K562 (cell line): ENCODE measurements around the gene CYP4F12. TPM values are rescaled to one million over a fixed set of nuclear protein-coding genes. Genes with fewer than 3 reads are reported as not detected.

Experiments used
- ATAC-seq: fragments of 200-7000 bp; cut with Tn5 transposase; 3 replicates; pipeline ENCODE4 v1.9.1; 2020; ENCODE audit warnings: moderate library complexity
- Bru-seq: library from RNA; stranded (reverse); fragments of 400-500 nt; gene quantifications from one replicate; lab custom pipeline; 2021; lab: Mats Ljungman, UMichigan
- BruChase-seq, 2 experiments: library from RNA; stranded (reverse); fragments of 400-500 nt; gene quantifications; one replicate each; lab custom pipeline; 2021; lab: Mats Ljungman, UMichigan
- BruUV-seq: library from RNA; stranded (reverse); fragments of 400-500 nt; replicated peaks from 2 replicates; lab custom pipeline; 2021; lab: Mats Ljungman, UMichigan
- CTCF ChIA-PET: fragments of 300-600 bp; formaldehyde crosslinking; extraction: SDS; loops from one replicate; lab custom pipeline; 2021; ENCODE audit warnings: low intra/inter-chr PET ratio; lab: Yijun Ruan, JAX
- POLR2A ChIA-PET: fragments of 300-600, 350-650 bp; sonication (Branson Sonifier 250); formaldehyde crosslinking; extraction: SDS; loops from one replicate; lab custom pipeline; 2021; ENCODE audit warnings: antibody characterized with exemption, inconsistent platforms; lab: Yijun Ruan, JAX
- DNase-seq, 4 experiments: peaks; one replicate each; pipeline versions ENCODE4 v3.0.0 to v3.0.0-alpha.2; 2011 to 2018; ENCODE audit warnings: low spot score in 3 of 4, mixed read lengths in 3 of 4; ENCODE audit errors: extremely low read depth in 1 of 4
- FAIRE-seq: peaks from 2 replicates; lab custom pipeline; 2011; peaks lifted over from hg19 to GRCh38; lab: Jason Lieb, UNC
- H2AFZ ChIP-seq: 2 replicates; pipeline ENCODE4 v1.6.0; 2011; ENCODE audit warnings: low read depth, low read length, control low read depth, inconsistent platforms
- H3K27ac ChIP-seq: fragments of 200-600 bp; 3 replicates; pipeline ENCODE4 v1.8.0; 2011; ENCODE audit warnings: low read depth, mild to moderate bottlenecking, control low read depth, inconsistent platforms, low read length, moderate library complexity, mixed read lengths; ENCODE audit errors: extremely low read depth
- H3K27me3 ChIP-seq, 2 experiments: fragments of 300-600 bp in 1 of 2; 2 replicates in 1 of 2; 3 replicates in 1 of 2; pipeline versions ENCODE4 v1.6.0 to v1.8.0; 2011; ENCODE audit warnings: inconsistent platforms in 2 of 2, low read length in 2 of 2, mild to moderate bottlenecking in 1 of 2, mixed read lengths in 1 of 2, moderate library complexity in 1 of 2; ENCODE audit not compliant: control insufficient read depth in 2 of 2, insufficient read depth in 2 of 2
- H3K36me3 ChIP-seq: fragments of 300-600 bp; 3 replicates; pipeline ENCODE4 v1.8.0; 2011; ENCODE audit warnings: mild to moderate bottlenecking, low read length, inconsistent platforms; ENCODE audit not compliant: control insufficient read depth, insufficient read depth
- H3K4me1 ChIP-seq, 2 experiments: fragments of 200-600 bp in 1 of 2; replicated peaks in 1 of 2; 2 replicates in 1 of 2; 3 replicates in 1 of 2; pipeline versions ENCODE4 v1.5.1 to v1.8.0; 2011; ENCODE audit warnings: inconsistent platforms in 2 of 2, low read length in 2 of 2, mild to moderate bottlenecking in 1 of 2, mixed read lengths in 1 of 2, moderate library complexity in 1 of 2; ENCODE audit not compliant: control insufficient read depth in 2 of 2, insufficient read depth in 2 of 2
- H3K4me2 ChIP-seq: 2 replicates; pipeline ENCODE4 v1.6.1; 2011; ENCODE audit warnings: low read length, control low read depth, inconsistent platforms, mixed read lengths; ENCODE audit not compliant: insufficient read depth
- H3K4me3 ChIP-seq: fragments of 200-600 bp; sonication (generic), shearing (Covaris generic); 2 replicates; pipeline ENCODE4 v1.5.1; 2016; ENCODE audit warnings: control low read depth, inconsistent platforms
- H3K79me2 ChIP-seq: fragments of 200-600 bp; 3 replicates; pipeline ENCODE4 v1.8.0; 2011; ENCODE audit warnings: low read length, inconsistent platforms; ENCODE audit not compliant: control insufficient read depth, insufficient read depth
- H3K9ac ChIP-seq, 2 experiments: 2 replicates each; pipeline versions ENCODE4 v1.6.0 to v1.6.1; 2011; ENCODE audit warnings: low read depth in 2 of 2, low read length in 2 of 2, control low read depth in 1 of 2, inconsistent platforms in 1 of 2, mild to moderate bottlenecking in 1 of 2, mixed read lengths in 1 of 2; ENCODE audit not compliant: insufficient read depth in 1 of 2
- H3K9me1 ChIP-seq: one replicate; pipeline ENCODE4 v1.6.0; 2011; ENCODE audit warnings: inconsistent platforms, mild to moderate bottlenecking, low read length, moderate library complexity; ENCODE audit not compliant: control insufficient read depth, insufficient read depth
- H3K9me3 ChIP-seq: replicated peaks from 2 replicates; pipeline ENCODE4 v1.5.1; 2011; ENCODE audit warnings: low read depth, low read length, inconsistent platforms; ENCODE audit not compliant: control insufficient read depth, insufficient read depth
- H4K20me1 ChIP-seq: replicated peaks from 2 replicates; pipeline ENCODE4 v1.6.1; 2011; ENCODE audit warnings: low read length, inconsistent platforms, mixed read lengths; ENCODE audit not compliant: control insufficient read depth, insufficient read depth
- DDX20 ChIP-seq: fragments of 450-650 bp; IDR thresholded peaks from 2 replicates; pipeline ENCODE4 v1.6.1; 2016; ENCODE audit warnings: missing genetic modification characterization, low read depth, mild to moderate bottlenecking, missing compliant biosample characterization, moderate library complexity
- MCM7 ChIP-seq, 2 experiments: fragments of 450-650 bp; IDR thresholded peaks; 2 replicates each; pipeline ENCODE4 v1.6.1; 2016 to 2018
- NFIC ChIP-seq: fragments of 450-650 bp; IDR thresholded peaks from 2 replicates; pipeline ENCODE4 v1.6.1; 2017; ENCODE audit warnings: mild to moderate bottlenecking, inconsistent platforms
- NFYB ChIP-seq: IDR thresholded peaks from 2 replicates; pipeline ENCODE4 v1.6.1; 2011; ENCODE audit warnings: mild to moderate bottlenecking, moderate library complexity; ENCODE audit not compliant: insufficient read length; ENCODE audit errors: extremely low read depth
- TOE1 ChIP-seq, 2 experiments: fragments of 450-650 bp in 1 of 2; sonication (generic) in 1 of 2; formaldehyde crosslinking in 1 of 2; IDR thresholded peaks; 2 replicates each; pipeline versions ENCODE4 v1.7.1 to v1.8.0; 2016 to 2022; ENCODE audit warnings: borderline replicate concordance in 2 of 2, mild to moderate bottlenecking in 2 of 2, antibody characterized with exemption in 1 of 2, inconsistent platforms in 1 of 2, low read depth in 1 of 2, missing genetic modification reagents in 1 of 2, moderate library complexity in 1 of 2
- ZKSCAN1 ChIP-seq: fragments of 150-350 bp; IDR thresholded peaks from 2 replicates; pipeline ENCODE4 v1.6.1; 2016; ENCODE audit warnings: low read depth, low read length
- WGBS: fragments of 100-300 bp; shearing (Covaris generic); methylation state at CpG from one replicate; pipeline ENCODE4 v1.1.6; 2016; ENCODE audit warnings: low coverage, mixed read lengths; ENCODE audit not compliant: insufficient coverage; ENCODE audit errors: missing lambda C conversion rate; 5-methylcytosine and 5-hydroxymethylcytosine counted together
- in situ Hi-C: fragments of 300-500 bp; cut with MboI; formaldehyde crosslinking; loops from 4 replicates; pipeline ENCODE4 v1.15.0; 2018; ENCODE audit warnings: inconsistent platforms, mixed read lengths
- intact Hi-C: fragments of 100-400 bp; cut with micrococcal nuclease; formaldehyde crosslinking; loops from 2 replicates; pipeline ENCODE4 v1.14.2; 2022
- long read RNA-seq, 3 experiments: library from polyadenylated mRNA in 2 of 3; library from RNA in 1 of 3; unstranded in 2 of 3; stranded (forward) in 1 of 3; transcript quantifications; one replicate each; pipeline ENCODE4 v2.0.0, GENCODE V29; 2019 to 2022
- polyA minus RNA-seq, 3 experiments: library from RNA; depleted of rRNA, polyadenylated mRNA; stranded (reverse); fragments of >200 nt; gene quantifications; 2 replicates each; pipeline ENCODE4 v1.2.3, GENCODE V29; 2011
- polyA plus RNA-seq, 8 experiments: library from polyadenylated mRNA; depleted of rRNA in 4 of 8; stranded (reverse) in 5 of 8; unstranded in 3 of 8; fragments of >200 nt; fragmentation: Nextera tagmentation in 2 of 8; fragmentation: Illumina TruSeq in 1 of 8; extraction: Ambion mirVana in 2 of 8; extraction: Trizol in 1 of 8; gene quantifications; 2 replicates each; pipeline versions ENCODE4 v1.2.1 to v1.2.3, GENCODE V29; 2011 to 2014; ENCODE audit warnings: inconsistent platforms in 1 of 8, missing spikeins in 1 of 8
- total RNA-seq, 7 experiments: library from RNA; depleted of rRNA in 6 of 7; stranded (reverse); fragments of >200 nt in 6 of 7; fragmentation: Illumina TruSeq in 2 of 7; extraction: Trizol in 2 of 7; gene quantifications; 2 replicates each; pipeline versions ENCODE4 v1.2.1 to v1.2.3, GENCODE V29; 2011 to 2021; ENCODE audit warnings: low replicate concordance in 1 of 7

Gene CYP4F12
- not detected in 2 replicates for total RNA-seq (2011; cell fraction: chromatin; rRNA removed; ENCODE audit: low replicate concordance)
- not detected in 2 replicates for total RNA-seq (2011; cell fraction: nucleolus; rRNA removed)
- not detected in 2 replicates for total RNA-seq (2011; cell fraction: nucleoplasm; rRNA removed)
- total RNA-seq (2014; rRNA removed) (not detected in 2 replicates), total RNA-seq (2014; rRNA removed; fragmentation: Illumina TruSeq; extraction: Trizol) (not detected in 2 replicates), total RNA-seq (2015; rRNA removed; fragmentation: Illumina TruSeq; extraction: Trizol) (not detected in 2 replicates), total RNA-seq (2021) (not detected in 2 replicates), polyA plus RNA-seq (2011; rRNA removed) (not detected in 2 replicates), polyA plus RNA-seq (2014; fragmentation: Illumina TruSeq; extraction: Trizol) (not detected in 2 replicates), polyA plus RNA-seq (2014; fragmentation: Nextera tagmentation; extraction: Ambion mirVana) (not detected), polyA plus RNA-seq (2014; rRNA removed) (not detected in 2 replicates), polyA minus RNA-seq (2011; rRNA and poly(A)+ RNA removed) (not detected in 2 replicates), Bru-seq, nascent RNA (percentile 4 among the genes with signal in this experiment), BruChase-seq, experiment 1, labeled RNA remaining after a 2-hour chase (not detected), BruChase-seq, experiment 2, labeled RNA remaining after a 6-hour chase (not detected)
- not detected in 2 replicates for polyA plus RNA-seq (2011; cell fraction: cytosol; rRNA removed)
- polyA plus RNA-seq (2011; cell fraction: nucleus; rRNA removed) = not detected in 2 replicates
- polyA plus RNA-seq (2012) = 0.06 TPM in 1 of 2 replicates, not detected in the other
- not detected in 2 replicates for polyA minus RNA-seq (2011; cell fraction: cytosol; rRNA and poly(A)+ RNA removed)
- polyA minus RNA-seq (2011; cell fraction: nucleus; rRNA and poly(A)+ RNA removed) = not detected in 2 replicates
- long read RNA-seq, experiment 1 = 0 reads
- long read RNA-seq, experiment 2 = 0 reads
- long read RNA-seq, experiment 3 = 0 reads

GRCh38 chr19:15672580-15673175, at the start of gene CYP4F12:
TSS of gene CYP4F12 (plus strand) at chr19:15673087. CDS start at chr19:15673530, 443 bp downstream.
- TF ChIP-seq ZKSCAN1 (peak; percentile 89), MCM7 (IDR thresholded peaks at IDR 0.05) (no peak), NFIC (peak; percentile 82), DDX20 (no peak), NFYB (peak; percentile 45), TOE1 (IDR thresholded peaks at IDR 0.05; ENCODE audit: borderline replicate concordance) (no peak), TOE1 (CRISPR knock-in tag; IDR thresholded peaks at IDR 0.05; ENCODE audit: borderline replicate concordance, low read depth) (no peak)
- H3K9me1 ChIP-seq = no peaks in the 10 kb centered on the region
- no peak within 1 kb of the TSS for H2AFZ ChIP-seq
- H3K4me2 ChIP-seq = no peak within 1 kb of the TSS
- FAIRE-seq (no peak), DNase-seq (peak; percentile 40 to 62 (median 58)), ATAC-seq (peak; percentile 96)
- H3K27ac ChIP-seq = no peak within 1 kb of the TSS
- H3K9me3 ChIP-seq = no peaks in the 10 kb centered on the region
- H3K4me3 ChIP-seq = no peak within 1 kb of the TSS
- no peaks in the 10 kb centered on the region for H3K27me3 ChIP-seq
- no TSS peak for BruUV-seq
- no peaks in the 10 kb centered on the region for H3K36me3 ChIP-seq
- H3K79me2 ChIP-seq = no peaks in the 10 kb centered on the region
- POLR2A ChIA-PET = interaction anchor here (1.2 kb wide), 1 partner anchor 10 kb away, joined by 5 read pairs; no protein-coding TSS in a partner anchor
- no peak within 1 kb of the TSS for H3K9ac ChIP-seq
- in situ Hi-C loops (no loop called here), intact Hi-C loops (no loop called here)
- H3K4me1 ChIP-seq = peaks cover 0 to 7% of the 10 kb centered on the region in 2 experiments; a peak in 2 of 5 replicates
- H4K20me1 ChIP-seq = 0 out of 2 replicates have a peak, but pooled peaks cover 3% of the 10 kb centered on the region
- CTCF ChIA-PET = no interaction called here
- WGBS = 0% methylated on average over 5 of the region's 6 CpGs
